Neuronal stem cell (in vitro differentiated cells): ENCODE data around the gene XPOT. TPM values are rescaled to one million over a fixed set of nuclear protein-coding genes. Genes with fewer than 3 reads are reported as not detected.

Experiments
- DNase-seq: peaks from one replicate; pipeline ENCODE4 v3.0.0-alpha.2; 2013; ENCODE audit warnings: low spot score
- H2AFZ ChIP-seq: one replicate; pipeline ENCODE4 v1.6.1; 2013; ENCODE audit warnings: mild to moderate bottlenecking, low read length, inconsistent platforms
- H2AK5ac ChIP-seq: 2 replicates; pipeline ENCODE4 v1.6.1; 2013; ENCODE audit warnings: low read depth, mild to moderate bottlenecking, inconsistent platforms, low read length, moderate library complexity, mixed read lengths
- H2BK120ac ChIP-seq: 2 replicates; pipeline ENCODE4 v1.6.1; 2013; ENCODE audit warnings: low read depth, mild to moderate bottlenecking, inconsistent platforms, low read length, moderate library complexity, mixed read lengths
- H2BK12ac ChIP-seq: one replicate; pipeline ENCODE4 v1.6.1; 2013; ENCODE audit warnings: low read length, inconsistent platforms
- H2BK15ac ChIP-seq: 2 replicates; pipeline ENCODE4 v1.6.1; 2013; ENCODE audit warnings: mild to moderate bottlenecking, low read length, inconsistent platforms, mixed read lengths
- H2BK5ac ChIP-seq: one replicate; pipeline ENCODE4 v1.6.1; 2013; ENCODE audit warnings: inconsistent platforms, mild to moderate bottlenecking, low read length, moderate library complexity
- H3K14ac ChIP-seq: one replicate; pipeline ENCODE4 v1.6.1; 2013; ENCODE audit warnings: low read length, inconsistent platforms
- H3K18ac ChIP-seq: 2 replicates; pipeline ENCODE4 v1.6.1; 2013; ENCODE audit warnings: low read length, inconsistent platforms
- H3K23ac ChIP-seq: 2 replicates; pipeline ENCODE4 v1.6.1; 2013; ENCODE audit warnings: low read depth, mild to moderate bottlenecking, mixed read lengths, low read length, inconsistent platforms; ENCODE audit not compliant: poor library complexity
- H3K27ac ChIP-seq: replicated peaks from 3 replicates; pipeline ENCODE4 v1.5.1; 2013; ENCODE audit warnings: low read length, inconsistent platforms
- H3K27me3 ChIP-seq, 3 experiments: 2 replicates each; pipeline ENCODE4 v1.6.1; 2013; ENCODE audit warnings: low read length in 3 of 3, mild to moderate bottlenecking in 2 of 3, inconsistent platforms in 1 of 3, low read depth in 1 of 3, mixed read lengths in 1 of 3, moderate library complexity in 1 of 3; ENCODE audit not compliant: control insufficient read depth in 3 of 3, insufficient read depth in 3 of 3
- H3K36me3 ChIP-seq, 2 donors: replicated peaks in 1 of 2; 2 replicates each; pipeline ENCODE4 v1.6.1; 2013; ENCODE audit warnings: low read length in 2 of 2; ENCODE audit not compliant: control insufficient read depth in 2 of 2, insufficient read depth in 2 of 2
- H3K4ac ChIP-seq: 2 replicates; pipeline ENCODE4 v1.6.1; 2013; ENCODE audit warnings: inconsistent platforms, mild to moderate bottlenecking, low read length, moderate library complexity
- H3K4me1 ChIP-seq, 2 donors: 1 replicate in 1 of 2; 2 replicates in 1 of 2; pipeline ENCODE4 v1.6.1; 2013; ENCODE audit warnings: low read length in 2 of 2, low read depth in 1 of 2; ENCODE audit not compliant: control insufficient read depth in 2 of 2, insufficient read depth in 1 of 2
- H3K4me2 ChIP-seq: one replicate; pipeline ENCODE4 v1.6.1; 2013; ENCODE audit warnings: mild to moderate bottlenecking, low read length, inconsistent platforms; ENCODE audit not compliant: insufficient read depth, poor library complexity, severe bottlenecking
- H3K4me3 ChIP-seq, 2 donors: 2 replicates each; pipeline ENCODE4 v1.5.1; 2013; ENCODE audit warnings: low read length in 2 of 2, mild to moderate bottlenecking in 2 of 2, inconsistent platforms in 1 of 2, moderate library complexity in 1 of 2
- H3K79me1 ChIP-seq: one replicate; pipeline ENCODE4 v1.6.1; 2013; ENCODE audit warnings: low read depth, mild to moderate bottlenecking, inconsistent platforms, low read length, moderate library complexity
- H3K9ac ChIP-seq: one replicate; pipeline ENCODE4 v1.6.1; 2013; ENCODE audit warnings: mild to moderate bottlenecking, low read depth, low read length, inconsistent platforms; ENCODE audit not compliant: poor library complexity
- H3K9me3 ChIP-seq, 2 donors: replicated peaks in 1 of 2; 2 replicates each; pipeline versions ENCODE3 to v1.6.1; 2013; ENCODE audit warnings: low read length in 2 of 2, mild to moderate bottlenecking in 2 of 2, inconsistent platforms in 1 of 2, low read depth in 1 of 2, mixed read lengths in 1 of 2, moderate library complexity in 1 of 2; ENCODE audit not compliant: control insufficient read depth in 2 of 2, insufficient read depth in 1 of 2
- H4K8ac ChIP-seq: one replicate; pipeline ENCODE4 v1.6.1; 2013; ENCODE audit warnings: low read depth, mild to moderate bottlenecking, inconsistent platforms, low read length, moderate library complexity
- H4K91ac ChIP-seq: one replicate; pipeline ENCODE4 v1.6.1; 2013; ENCODE audit warnings: low read length, low read depth, mild to moderate bottlenecking, inconsistent platforms; ENCODE audit not compliant: poor library complexity
- WGBS, 2 donors: extraction: QIAGEN DNeasy Blood & Tissue Kit; methylation state at CpG; one replicate each; pipeline ENCODE4 v1.1.7; 2013; ENCODE audit warnings: missing lambda C conversion rate in 2 of 2, mixed read lengths in 1 of 2; ENCODE audit not compliant: insufficient read length in 2 of 2, insufficient replicate concordance in 1 of 2; ENCODE audit errors: extremely low coverage in 2 of 2; 5-methylcytosine and 5-hydroxymethylcytosine counted together
- small RNA-seq: library from polyadenylated mRNA; stranded (forward); fragments of <200 nt; extraction: miRNeasy Mini kit (QIAGEN cat#:217004); gene quantifications from one replicate; pipeline ENCODE3, GENCODE V24; 2013; ENCODE audit not compliant: insufficient read depth

Gene XPOT

GRCh38 chr12:64497903-64498302 lies 93.7 kb downstream of the XPOT start:
- Histone ChIP-seq H2BK15ac (no peak overlapping the region), H3K23ac (no peak overlapping the region), H3K36me3 (peaks cover 8 to 82% of the 10 kb centered on the region in 2 donors), H3K4me1 (no peaks in the 10 kb centered on the region), H2BK5ac (no peak overlapping the region), H2BK120ac (no peak overlapping the region), H3K4ac (no peak overlapping the region), H3K79me1 (no peaks in the 10 kb centered on the region), H2AK5ac (no peak overlapping the region), H4K8ac (no peak overlapping the region), H3K9ac (no peak overlapping the region), H3K4me2 (no peak overlapping the region), H3K9me3 (no peaks in the 10 kb centered on the region), H3K14ac (no peak overlapping the region), H2BK12ac (no peak overlapping the region), H3K27me3 (no peaks in the 10 kb centered on the region), H3K18ac (no peak overlapping the region), H3K4me3 (no peak overlapping the region), H4K91ac (no peak overlapping the region), H3K27ac (no peak overlapping the region), H2AFZ (no peak overlapping the region)
- WGBS, 2 donors: no CpG with 5 or more reads among the region's 1 CpG
- DNase-seq: no peak

GRCh38 chr12:64500394-64500793 lies 96.2 kb downstream of the XPOT start:
- H2BK15ac ChIP-seq: no peak overlapping the region
- WGBS, 2 donors: no CpG with 5 or more reads among the region's 3 CpGs
- H3K4me3 ChIP-seq: no peak overlapping the region
- no peak overlapping the region for H2BK120ac ChIP-seq
- H3K23ac ChIP-seq: no peak overlapping the region
- no peak overlapping the region for H4K91ac ChIP-seq
- H2BK5ac ChIP-seq: no peak overlapping the region
- no peak overlapping the region for H3K9ac ChIP-seq
- no peak for DNase-seq
- H3K9me3 ChIP-seq: no peaks in the 10 kb centered on the region
- no peak overlapping the region for H3K27ac ChIP-seq
- no peak overlapping the region for H2BK12ac ChIP-seq
- no peak overlapping the region for H2AK5ac ChIP-seq
- H3K14ac ChIP-seq: no peak overlapping the region
- H3K4me2 ChIP-seq: no peak overlapping the region
- no peak overlapping the region for H4K8ac ChIP-seq
- H2AFZ ChIP-seq: no peak overlapping the region
- H3K18ac ChIP-seq: no peak overlapping the region
- peaks cover 7 to 65% of the 10 kb centered on the region in 2 donors for H3K36me3 ChIP-seq
- no peaks in the 10 kb centered on the region for H3K79me1 ChIP-seq
- no peaks in the 10 kb centered on the region for H3K27me3 ChIP-seq
- no peaks in the 10 kb centered on the region for H3K4me1 ChIP-seq
- H3K4ac ChIP-seq: no peak overlapping the region

Small RNA genes lying within 50 kb of the gene (small RNA-seq; reads per million reads assigned to genes)
- not detected for gene RF01210
